Aorta (tissue), 5 donors: Measurements from ENCODE around the gene CBS. TPM values are rescaled to one million over a fixed set of nuclear protein-coding genes. Genes with fewer than 3 reads are reported as not detected.
"Not testable (repeated sequence)": the region's sequence is repeated elsewhere in the genome, so short reads cannot be mapped to it uniquely, and the experiment has no call there.

Source experiments
- ATAC-seq: fragments of 200-7000 bp; cut with Tn5 transposase; one replicate; pipeline ENCODE4 v1.9.1; 2022; ENCODE audit warnings: moderate library complexity; ENCODE audit not compliant: low FRiP score
- DNase-seq, 2 donors: peaks; one replicate each; pipeline ENCODE4 v3.0.0-alpha.2; 2020
- H3K27ac ChIP-seq, 2 donors: one replicate each; pipeline ENCODE4 v1.5.1; 2013; ENCODE audit warnings: low read length in 2 of 2, mild to moderate bottlenecking in 2 of 2, moderate library complexity in 2 of 2, control low read depth in 1 of 2, inconsistent platforms in 1 of 2, low read depth in 1 of 2
- H3K27me3 ChIP-seq, 2 donors: one replicate each; pipeline ENCODE4 v1.6.1; 2013; ENCODE audit warnings: control low read depth in 1 of 2, low read length in 1 of 2, mild to moderate bottlenecking in 1 of 2, moderate library complexity in 1 of 2; ENCODE audit not compliant: insufficient read depth in 2 of 2, control insufficient read depth in 1 of 2
- H3K36me3 ChIP-seq, 2 donors: one replicate each; pipeline ENCODE4 v1.6.1; 2013; ENCODE audit warnings: control low read depth in 1 of 2, low read length in 1 of 2, mild to moderate bottlenecking in 1 of 2; ENCODE audit not compliant: insufficient read depth in 2 of 2, control insufficient read depth in 1 of 2
- H3K4me1 ChIP-seq, 2 donors: one replicate each; pipeline ENCODE4 v1.6.1; 2013; ENCODE audit warnings: low read length in 2 of 2, control low read depth in 1 of 2, mild to moderate bottlenecking in 1 of 2, moderate library complexity in 1 of 2; ENCODE audit not compliant: insufficient read depth in 2 of 2, control insufficient read depth in 1 of 2
- H3K4me3 ChIP-seq, 2 donors: one replicate each; pipeline ENCODE4 v1.5.1; 2013; ENCODE audit warnings: low read length in 2 of 2, control low read depth in 1 of 2, mild to moderate bottlenecking in 1 of 2
- H3K9me3 ChIP-seq: one replicate; pipeline ENCODE4 v1.6.1; 2013; ENCODE audit warnings: mild to moderate bottlenecking, low read length; ENCODE audit not compliant: control insufficient read depth
- WGBS, 2 donors: extraction: QIAGEN DNeasy Blood & Tissue Kit; methylation state at CpG; one replicate each; pipeline ENCODE4 v1.1.7; 2013; 5-methylcytosine and 5-hydroxymethylcytosine counted together
- intact Hi-C, 2 donors: fragments of 100-400 bp; cut with DNase I; formaldehyde crosslinking; loops; one replicate each; pipeline versions ENCODE4 v1.14.2 to v1.15.0; 2022
- polyA plus RNA-seq, 2 donors: library from polyadenylated mRNA; stranded (reverse); fragments of 200-250 nt; gene quantifications; one replicate each; pipeline ENCODE4 v1.2.3, GENCODE V29; 2013
- total RNA-seq, 2 donors: library from RNA; stranded (reverse); fragmentation: NEBNext Ultra II Directional; extraction: Animal tissue kit (Norgen Biotek cat#: 25700); gene quantifications; one replicate each; pipeline ENCODE4 v1.2.1, GENCODE V29; 2021
- donor health status: healthy with polysubstance abuse.
- donor health status: Bipolar disorder and iron deficiency.
- donor health status: DM: no; HTN: no; CAD: no.
- donor health status: DM: no; HTN: no; CAD: no.
- donor health status: DM: yes; HTN: yes; CAD: no.

CBS gene
- total and polyA plus RNA-seq, 4 donors, result 9.2 to 38.1 (median 20.4) TPM

DNA sequence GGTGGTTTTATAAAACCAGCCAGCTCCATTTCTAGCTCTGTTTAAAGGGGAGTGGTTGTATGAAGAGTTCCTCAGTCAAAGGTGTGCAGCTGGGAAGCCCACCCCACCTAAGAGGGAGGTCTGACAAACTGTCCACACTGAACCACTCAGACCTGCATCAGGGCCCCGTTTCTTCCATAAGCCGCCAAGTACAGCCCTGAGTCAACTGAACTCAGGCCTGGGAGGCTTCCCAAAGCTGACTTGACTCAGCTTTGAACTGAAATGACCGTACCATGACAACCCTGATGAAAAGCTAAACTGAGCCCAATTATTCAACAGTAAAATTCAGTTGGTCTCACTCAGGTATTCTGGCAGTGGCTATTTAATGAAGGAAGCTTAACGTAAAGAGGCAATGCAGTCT lies 26.6 kb upstream of the CBS start:
- not testable (repeated sequence) for ATAC-seq

GRCh38 chr21:43101676-43102075 lies 26.0 kb upstream of the CBS start:
- H3K4me1 ChIP-seq, H3K4me3 ChIP-seq, ATAC-seq, H3K27ac ChIP-seq, H3K9me3 ChIP-seq, intact Hi-C loops, DNase-seq, H3K36me3 ChIP-seq, H3K27me3 ChIP-seq: not testable (repeated sequence)
- WGBS, 2 donors, result no CpG with 5 or more reads among the region's 5 CpGs

More for the DNA sequence above, 26.6 kb upstream of the CBS start:
- H3K27me3 ChIP-seq, H3K9me3 ChIP-seq, H3K36me3 ChIP-seq, DNase-seq, H3K4me3 ChIP-seq, H3K4me1 ChIP-seq, H3K27ac ChIP-seq, intact Hi-C loops: not testable (repeated sequence)
- WGBS, 2 donors, result no CpG with 5 or more reads among the region's 4 CpGs

GRCh38 chr21:43101000-43101399 lies 25.4 kb upstream of the CBS start:
- ATAC-seq, H3K27me3 ChIP-seq, H3K4me3 ChIP-seq, H3K9me3 ChIP-seq, H3K4me1 ChIP-seq, DNase-seq, intact Hi-C loops, H3K36me3 ChIP-seq, H3K27ac ChIP-seq: not testable (repeated sequence)
- no CpG with 5 or more reads among the region's 7 CpGs for WGBS, 2 donors

GRCh38 chr21:43091979-43092614 lies 16.5 kb upstream of the CBS start:
- H3K36me3 ChIP-seq, H3K27ac ChIP-seq, ATAC-seq, H3K9me3 ChIP-seq, H3K4me1 ChIP-seq, H3K4me3 ChIP-seq, H3K27me3 ChIP-seq, intact Hi-C loops, DNase-seq: not testable (repeated sequence)
- WGBS, 2 donors, result no CpG with 5 or more reads among the region's 16 CpGs

GRCh38 chr21:43090947-43091346 lies 15.3 kb upstream of the CBS start:
- H3K9me3 ChIP-seq, H3K36me3 ChIP-seq, H3K27ac ChIP-seq, H3K4me3 ChIP-seq, intact Hi-C loops, H3K27me3 ChIP-seq, DNase-seq, H3K4me1 ChIP-seq, ATAC-seq: not testable (repeated sequence)
- 94% methylated on average over 1 of the region's 3 CpGs; no CpG with 5 or more reads in 1 of the 2 donors for WGBS, 2 donors

DNA sequence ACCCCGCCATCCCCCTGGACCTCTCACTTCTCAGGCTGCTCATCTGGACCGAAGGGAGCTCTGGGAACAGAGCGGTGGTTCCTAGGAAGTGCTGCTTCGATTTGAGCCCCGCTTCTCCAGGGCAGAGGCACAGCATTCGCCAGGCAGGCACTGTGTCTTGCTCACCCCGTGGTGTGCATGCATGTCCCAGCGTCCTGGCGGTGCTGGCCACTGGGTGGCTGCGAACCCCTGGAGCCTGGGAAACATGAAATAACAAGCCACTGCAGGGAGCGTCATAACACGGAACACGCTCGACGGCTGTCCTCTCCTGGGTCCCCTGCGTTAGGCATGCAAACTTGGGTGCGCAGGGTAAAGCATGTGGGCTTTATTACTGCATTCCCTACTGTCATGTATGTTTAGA lies 13.8 kb upstream of the CBS start:
- no CpG with 5 or more reads among the region's 17 CpGs for WGBS, 2 donors
- DNase-seq, H3K27me3 ChIP-seq, H3K4me1 ChIP-seq, H3K27ac ChIP-seq, ATAC-seq, H3K36me3 ChIP-seq, H3K4me3 ChIP-seq, intact Hi-C loops, H3K9me3 ChIP-seq: not testable (repeated sequence)

DNA sequence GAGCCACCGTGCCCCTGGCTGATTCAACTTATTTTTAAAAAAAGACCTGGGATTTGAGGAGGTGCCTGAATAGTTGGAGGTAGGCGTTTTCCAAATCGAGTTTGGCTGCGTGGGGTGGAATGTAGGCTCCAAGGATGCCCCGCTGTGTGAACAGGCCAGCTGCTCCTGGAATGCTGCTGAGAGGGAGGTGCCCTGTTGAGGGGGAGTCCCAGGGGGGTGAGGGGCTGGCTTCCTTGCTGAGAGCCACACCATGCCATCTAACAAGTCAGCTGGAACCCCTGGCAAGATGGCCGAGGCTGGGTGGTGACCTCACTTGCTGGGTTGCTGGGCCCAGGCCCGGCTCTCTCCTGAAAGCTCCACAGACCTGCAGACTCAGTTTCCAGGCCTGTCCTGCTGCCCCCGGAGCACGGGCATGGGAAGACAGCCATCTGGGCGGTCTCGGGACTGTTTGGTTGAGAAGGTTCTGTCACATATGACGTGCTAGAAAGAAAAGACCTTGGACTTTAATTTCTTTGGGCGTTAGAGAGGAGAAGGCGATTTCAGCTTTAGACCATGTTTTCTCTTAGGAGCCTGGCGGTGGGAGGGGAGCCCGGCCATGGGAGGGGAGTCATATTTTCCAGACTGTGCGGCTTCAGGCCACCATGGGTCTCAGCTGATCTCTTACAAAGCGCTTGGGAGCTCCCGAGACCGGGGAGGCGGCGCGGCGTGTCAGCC lies 7.1 kb upstream of the CBS start:
- H3K27ac ChIP-seq, H3K4me3 ChIP-seq, H3K9me3 ChIP-seq, DNase-seq, intact Hi-C loops, H3K4me1 ChIP-seq, ATAC-seq, H3K36me3 ChIP-seq, H3K27me3 ChIP-seq: not testable (repeated sequence)
- no CpG with 5 or more reads among the region's 24 CpGs for WGBS, 2 donors

DNA sequence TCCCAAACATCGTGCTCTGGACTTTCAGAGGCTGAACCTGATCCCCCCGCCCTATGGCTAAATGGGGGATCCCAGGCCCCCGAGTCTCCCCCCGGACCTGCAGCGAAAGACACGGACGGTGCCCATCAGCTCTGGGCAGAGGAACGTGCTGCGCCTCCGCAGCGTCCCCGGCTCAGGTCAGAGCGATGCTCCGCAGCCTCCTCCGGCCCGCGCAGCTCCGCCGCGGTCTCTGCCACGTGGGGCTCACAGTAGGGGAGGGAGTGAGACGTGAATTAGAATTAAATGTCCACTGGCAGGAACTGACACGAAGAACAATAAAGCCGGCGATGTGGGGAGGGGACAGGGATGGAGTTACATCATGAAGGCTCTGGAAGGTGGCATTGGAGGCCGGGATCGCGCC lies 1.0 kb upstream of the CBS start:
- ATAC-seq, H3K4me3 ChIP-seq, intact Hi-C loops, H3K27ac ChIP-seq, H3K36me3 ChIP-seq, H3K4me1 ChIP-seq, H3K9me3 ChIP-seq, H3K27me3 ChIP-seq: not testable (repeated sequence)
- peak in 1 of 2 donors; percentile 4 for DNase-seq
- WGBS, 2 donors, result 3% methylated on average over 16 of the region's 28 CpGs; no CpG with 5 or more reads in 1 of the 2 donors

- H3K4me1 ChIP-seq, intact Hi-C loops, H3K9me3 ChIP-seq, H3K27me3 ChIP-seq, H3K4me3 ChIP-seq, ATAC-seq, H3K36me3 ChIP-seq, DNase-seq, H3K27ac ChIP-seq: not testable (repeated sequence)
- no CpG with 5 or more reads among the region's 77 CpGs for WGBS, 2 donors
Observed at GRCh38 chr21:43076023-43076637, 495 bp upstream of the CBS start.
